Central memory CD4-positive, alpha-beta T cell (primary cell): Measurements from ENCODE around the gene OR7D2.
A peak's percentile ranks its signal among the peaks of the same experiment; 100 is the strongest.
"Not testable (repeated sequence)": the region's sequence is repeated elsewhere in the genome, so short reads cannot be mapped to it uniquely, and the experiment has no call there.

Experiments used
- DNase-seq: peaks from one replicate; pipeline ENCODE4 v3.0.0; 2022
- total RNA-seq, 3 experiments: gene quantifications; one replicate each; lab custom pipeline; 2026; lab: John Stamatoyannopoulos, UW

The OR7D2 gene
- 0 to 0.39 (median 0) reads per million in 3 experiments for total RNA-seq

- DNase-seq, result no peak
Measured at GRCh38 chr19:9178901-9179300, at the start of gene OR7D2. OR7D2 (plus strand) TSS chr19:9178979; CDS start chr19:9185782, 6,803 bp downstream.

DNA sequence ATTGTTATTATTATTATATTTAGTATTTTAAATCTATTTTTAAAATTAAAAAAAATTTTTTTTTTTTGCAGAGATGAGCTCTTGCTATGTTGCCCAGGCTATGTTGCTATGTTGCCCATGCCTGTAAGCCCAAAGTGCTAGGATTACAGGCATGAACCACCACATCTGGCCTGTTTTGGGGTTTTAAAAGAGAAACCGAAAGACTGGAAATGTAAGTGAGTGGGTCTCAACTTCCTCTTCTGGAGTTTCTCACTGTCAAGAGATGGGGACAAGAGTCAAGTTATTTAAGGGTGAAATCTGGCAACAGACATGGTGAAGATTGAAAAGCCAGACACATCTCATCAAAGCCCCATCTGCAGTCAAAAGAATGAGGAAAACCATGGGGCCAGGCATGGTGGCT is 47.8 kb upstream of the OR7D2 start:
- DNase-seq, result no peak

DNA sequence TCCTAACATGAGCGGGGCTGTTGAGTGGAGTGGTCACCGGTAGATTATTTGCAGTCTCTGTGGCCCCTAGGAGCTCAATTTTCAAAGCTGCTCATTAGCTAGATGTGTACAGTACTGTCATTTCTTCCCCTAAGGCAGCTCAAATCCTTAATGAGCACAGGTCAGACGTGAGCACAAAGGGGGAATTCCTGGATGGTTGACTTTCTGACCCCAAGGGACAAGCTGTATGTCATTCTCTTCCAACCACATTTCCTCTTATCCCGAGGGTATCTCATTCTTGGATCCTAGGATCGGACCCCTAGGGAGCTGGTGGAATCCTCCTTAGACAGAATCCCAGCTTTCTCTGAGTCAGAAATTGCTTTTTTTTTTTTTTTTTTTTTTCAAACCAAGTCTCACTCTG is 46.4 kb upstream of the OR7D2 start:
- no peak for DNase-seq

GRCh38 chr19:9139609-9140158 is 39.1 kb upstream of the OR7D2 start:
- DNase-seq, result no peak

- peak; percentile 88 for DNase-seq
Measured at GRCh38 chr19:9140159-9140874, 38.5 kb upstream of the OR7D2 start, which contains the start of gene ZNF317. ZNF317 (plus strand) TSS chr19:9140397; CDS start chr19:9156017, 15,620 bp downstream.

DNA sequence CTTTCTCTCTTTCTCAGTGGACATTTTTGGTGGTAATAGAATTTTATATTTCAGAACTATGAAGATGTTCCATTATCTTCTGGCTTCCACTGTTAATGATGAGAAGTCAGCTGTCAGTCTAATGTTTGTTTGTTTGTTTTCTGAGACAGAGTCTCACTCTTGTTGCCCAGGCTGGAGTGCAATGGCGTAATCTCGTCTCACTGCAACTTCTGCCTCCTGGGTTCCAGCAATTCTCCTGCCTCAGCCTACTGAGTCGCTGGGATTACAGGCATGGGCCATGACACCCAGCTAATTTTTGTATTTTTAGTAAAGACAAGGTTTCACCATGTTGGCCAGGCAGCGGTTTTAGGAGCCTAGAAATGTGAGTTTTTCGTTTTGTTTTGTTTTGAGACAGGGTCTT is 33.9 kb upstream of the OR7D2 start:
- no peak for DNase-seq

DNA sequence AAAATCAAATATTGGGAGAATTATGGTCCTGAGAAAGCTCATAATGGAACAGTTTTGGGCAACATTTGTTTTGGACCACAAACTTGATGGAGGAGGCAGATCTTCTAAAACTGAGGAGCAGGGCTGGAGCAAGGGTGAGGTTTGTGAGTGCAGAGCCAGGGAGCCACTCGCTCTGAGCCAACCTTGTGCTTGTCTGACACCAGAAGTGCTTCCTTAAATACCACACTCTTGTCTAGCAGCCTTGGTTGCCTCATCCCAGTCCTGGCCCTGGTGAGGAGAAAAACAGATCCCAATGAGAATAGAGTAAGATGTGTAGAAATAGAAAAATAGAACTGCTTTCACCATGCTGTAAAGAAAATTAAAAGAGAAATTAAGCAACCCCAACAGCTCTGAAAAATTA is 31.9 kb upstream of the OR7D2 start:
- no peak for DNase-seq

GRCh38 chr19:9148697-9149096 is 30.1 kb upstream of the OR7D2 start:
- no peak for DNase-seq

DNA sequence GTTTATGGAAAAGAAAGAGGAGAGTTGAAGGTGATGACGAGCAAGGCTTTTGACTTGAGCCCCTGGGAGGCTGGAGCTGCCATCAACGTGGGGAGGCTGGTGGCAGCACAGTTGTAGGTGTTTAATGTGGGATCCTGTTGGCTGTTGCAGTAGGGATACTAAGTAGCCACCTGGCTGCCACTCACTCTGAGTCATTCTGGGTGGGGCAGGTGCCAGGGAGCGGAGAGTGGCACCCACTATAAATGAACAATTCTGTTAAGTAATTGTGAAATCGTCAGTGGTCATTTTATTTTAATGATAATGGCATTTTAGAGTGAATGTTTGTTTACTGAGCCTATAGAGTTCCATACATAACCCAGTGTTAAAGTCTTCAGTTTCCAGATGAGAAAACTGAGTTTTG is 28.8 kb upstream of the OR7D2 start:
- no peak for DNase-seq

- DNase-seq, result no peak
Measured at GRCh38 chr19:9150650-9151049, 28.1 kb upstream of the OR7D2 start.

GRCh38 chr19:9151367-9151766 is 27.4 kb upstream of the OR7D2 start:
- no peak for DNase-seq

GRCh38 chr19:9155591-9155990 is 23.2 kb upstream of the OR7D2 start:
- DNase-seq, result no peak

DNA sequence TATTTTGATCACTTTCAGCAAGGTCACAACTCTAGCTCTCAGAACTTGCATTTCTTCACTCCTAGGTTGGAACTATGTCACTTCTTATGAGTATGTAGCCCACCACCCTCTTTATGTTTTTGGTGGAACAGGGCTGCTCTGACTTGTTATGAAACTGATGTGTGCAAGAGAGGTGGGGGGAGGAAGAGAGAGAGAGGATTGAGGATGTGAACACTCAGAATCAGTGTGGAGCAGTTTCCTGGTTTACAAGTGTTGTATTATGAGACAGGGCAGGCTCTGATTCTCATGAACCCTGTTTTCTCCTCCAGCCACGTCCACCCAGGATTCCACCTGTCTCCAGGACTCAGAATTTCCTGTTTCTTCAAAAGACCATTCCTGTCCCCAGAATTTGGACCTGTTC is 22.5 kb upstream of the OR7D2 start:
- no peak for DNase-seq

GRCh38 chr19:9159891-9160290 is 18.9 kb upstream of the OR7D2 start:
- no peak for DNase-seq

DNA sequence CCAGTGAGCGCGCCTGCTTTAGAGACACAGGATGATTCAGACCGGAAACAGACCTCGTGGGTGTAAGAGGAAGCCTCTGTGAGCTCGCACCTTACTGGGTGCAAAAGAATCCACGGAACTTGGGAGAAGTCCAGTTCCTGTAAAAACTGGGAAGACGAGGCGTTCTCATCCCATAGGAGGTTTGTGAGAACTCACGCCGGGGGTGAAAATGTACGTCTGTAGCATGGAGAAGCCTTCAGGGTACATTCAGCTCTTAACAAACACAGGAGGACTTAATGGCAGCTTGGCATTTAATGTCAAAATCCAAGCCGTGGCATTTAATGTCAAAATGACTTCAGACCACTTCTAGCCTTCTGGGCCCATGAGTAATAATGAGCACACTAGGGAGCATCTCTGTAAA is 17.4 kb upstream of the OR7D2 start:
- no peak for DNase-seq

- DNase-seq, result no peak
Measured at GRCh38 chr19:9165261-9165660, 13.5 kb upstream of the OR7D2 start.

- DNase-seq, result no peak
Measured at GRCh38 chr19:9166846-9167245, 11.9 kb upstream of the OR7D2 start.

DNA sequence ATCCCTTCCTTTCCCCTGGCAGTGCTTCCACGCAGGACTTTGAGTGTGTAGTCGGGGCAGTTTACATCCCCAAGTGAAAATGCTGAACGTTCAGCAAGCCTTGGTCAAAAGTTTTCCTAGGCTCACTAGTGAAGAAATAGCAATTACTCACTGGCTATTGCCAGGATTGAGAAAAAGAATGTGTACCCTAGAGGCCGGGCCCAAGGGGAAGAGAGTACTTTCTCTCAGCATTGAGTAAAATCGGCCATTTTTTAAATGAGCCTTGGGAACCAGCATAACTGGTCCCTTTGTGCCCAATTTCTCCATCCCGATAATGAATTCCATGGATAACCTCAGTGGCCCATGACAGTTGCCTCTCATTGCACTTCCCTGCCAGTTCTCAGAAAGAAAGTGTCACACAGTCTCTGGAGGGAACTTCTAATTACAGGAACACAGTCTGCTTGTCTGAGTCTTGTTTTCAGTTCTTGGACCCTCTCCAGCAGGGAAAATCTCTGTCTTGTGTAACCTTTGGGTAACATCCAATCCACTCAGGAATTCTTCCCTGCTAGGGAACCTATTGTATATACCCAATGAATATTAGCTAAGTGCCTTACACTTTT is 7.3 kb upstream of the OR7D2 start:
- no peak for DNase-seq

GRCh38 chr19:9175326-9175725 is 3.5 kb upstream of the OR7D2 start:
- no peak for DNase-seq

DNA sequence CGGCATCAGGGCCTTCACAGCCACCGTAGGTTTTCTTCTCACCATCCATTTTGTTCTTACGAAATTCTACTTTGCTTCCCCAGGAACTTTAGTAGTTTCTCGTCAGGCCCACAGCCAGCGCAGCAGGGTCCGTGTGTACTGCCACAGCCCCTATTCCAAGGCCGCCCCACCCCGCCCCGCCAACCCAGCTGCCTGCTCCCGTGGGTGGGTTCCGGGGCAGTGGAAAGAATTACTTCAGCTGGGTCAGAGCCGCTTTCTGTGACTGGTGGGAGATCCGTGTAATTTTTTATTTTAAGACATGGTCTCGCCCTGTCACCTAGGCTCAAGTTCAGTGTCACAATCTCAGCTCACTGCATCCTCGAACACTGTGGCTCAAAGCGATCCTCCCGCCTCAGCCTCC is 4.2 kb downstream of the OR7D2 start:
- DNase-seq, result no peak

GRCh38 chr19:9187191-9187590 is 8.4 kb downstream of the OR7D2 start:
- no peak for DNase-seq

GRCh38 chr19:9189535-9189934 is 10.8 kb downstream of the OR7D2 start:
- DNase-seq, result no peak

DNA sequence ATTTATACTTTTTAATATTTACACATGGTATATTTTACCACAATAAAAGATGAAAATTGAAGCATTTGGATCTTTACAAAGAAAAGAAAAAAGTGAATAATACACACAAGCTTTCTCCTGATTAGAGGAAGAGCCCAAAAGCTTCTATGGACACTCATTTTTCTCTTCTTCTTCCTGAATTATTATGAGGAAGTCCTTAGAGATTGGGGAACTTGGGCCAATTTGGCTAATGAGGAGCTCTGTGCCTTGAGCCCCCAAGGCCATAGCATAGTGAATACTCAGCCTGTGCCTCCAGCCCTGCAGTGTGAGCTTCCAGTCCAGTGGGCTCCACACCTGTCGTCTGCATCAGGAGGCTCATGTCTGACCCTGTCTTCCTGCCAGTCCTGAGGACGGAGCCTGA is 19.3 kb downstream of the OR7D2 start:
- DNase-seq, result not testable (repeated sequence)

DNA sequence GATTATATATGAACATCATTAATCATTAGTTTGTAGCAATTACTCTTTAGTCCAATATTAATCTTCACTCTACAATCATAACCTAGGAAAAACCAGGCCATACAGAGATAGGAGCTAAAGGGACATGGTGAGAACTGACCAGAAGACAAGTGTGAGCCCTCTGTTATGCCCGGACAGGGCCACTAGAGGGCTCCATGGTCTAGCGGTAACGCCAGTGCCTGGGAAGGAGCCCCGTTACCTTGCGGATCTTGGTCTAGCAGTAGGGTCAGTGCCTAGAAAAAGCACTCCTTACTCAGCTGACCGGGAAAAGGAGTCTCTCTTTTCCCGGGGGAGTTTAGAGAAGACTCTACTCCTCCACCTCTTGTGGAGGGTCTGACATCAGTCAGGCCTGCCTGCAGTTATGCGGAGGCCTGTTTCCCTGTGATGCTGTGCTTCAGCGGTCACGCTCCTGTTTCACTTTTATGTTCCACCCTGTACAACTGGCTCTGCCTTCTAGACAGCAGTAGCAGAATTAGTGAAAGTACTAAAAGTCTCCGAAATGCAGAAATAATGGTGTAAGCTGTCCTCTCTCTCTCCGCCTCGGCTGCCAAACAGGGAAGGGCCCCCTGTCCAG is 26.8 kb downstream of the OR7D2 start:
- DNase-seq, result peak; percentile 35
